Measurements from ENCODE around the gene OR5B17. TPM values are rescaled to one million over a fixed set of nuclear protein-coding genes. Genes with fewer than 3 reads are reported as not detected.

OR5B17 gene
- total RNA-seq, 1 donor from 2014 or later = not detected

- no peak for TF ChIP-seq CTCF (IDR thresholded peaks at IDR 0.05; ENCODE audit: insufficient read depth, low read length, poor library complexity, severe bottlenecking)
- no peaks in the 10 kb centered on the region for H3K36me3 ChIP-seq (ENCODE audit: control insufficient read depth, insufficient read depth, low read length)
- no peaks in the 10 kb centered on the region for H3K27me3 ChIP-seq (ENCODE audit: control insufficient read depth, insufficient read depth, low read length)
- DNase-seq (ENCODE audit: low read depth) = no peak
- no peak overlapping the region for H3K4me3 ChIP-seq (ENCODE audit: low read depth, low read length)
These were observed 40.3 kb downstream of the OR5B17 start for GRCh38 chr11:58318532-58318931.

GRCh38 chr11:58316142-58316541 lies 42.7 kb downstream of the OR5B17 start:
- Histone ChIP-seq H3K36me3 (ENCODE audit: control insufficient read depth, insufficient read depth, low read length) (no peaks in the 10 kb centered on the region), H3K4me3 (ENCODE audit: low read depth, low read length) (no peak overlapping the region), H3K27me3 (ENCODE audit: control insufficient read depth, insufficient read depth, low read length) (no peaks in the 10 kb centered on the region)
- no peak for DNase-seq (ENCODE audit: low read depth)
- TF ChIP-seq CTCF (IDR thresholded peaks at IDR 0.05; ENCODE audit: insufficient read depth, low read length, poor library complexity, severe bottlenecking) = no peak

Other genes with a start within 250 kb of the OR5B17 start
- not detected in 2 replicates for gene OR9I1, start 233.5 kb downstream of the OR5B17 start, total RNA-seq
- not detected in 2 replicates for gene OR9Q2, start 170.0 kb downstream of the OR5B17 start, total RNA-seq
- not detected in 2 replicates for gene OR1S2, start 154.9 kb downstream of the OR5B17 start, total RNA-seq
- not detected in 2 replicates for gene OR1S1, start 146.3 kb downstream of the OR5B17 start, total RNA-seq
- gene OR10Q1, start 130.2 kb downstream of the OR5B17 start, total RNA-seq = not detected in 2 replicates
- gene OR10W1, start 90.8 kb downstream of the OR5B17 start, total RNA-seq = not detected in 2 replicates
- gene OR5B3, start 47.8 kb upstream of the OR5B17 start, total RNA-seq = not detected in 2 replicates
- not detected in 2 replicates for gene OR5B2, start 69.1 kb upstream of the OR5B17 start, total RNA-seq
- gene OR5B12, start 83.2 kb upstream of the OR5B17 start, total RNA-seq = not detected in 2 replicates
- gene OR5B21, start 149.0 kb upstream of the OR5B17 start, total RNA-seq = not detected in 2 replicates
- gene LPXN, start 216.8 kb upstream of the OR5B17 start, total RNA-seq = 5.8 and 5.9 TPM in 2 replicates
- gene ZFP91, start 220.0 kb upstream of the OR5B17 start, total RNA-seq = 37.1 and 38.6 TPM in 2 replicates

Measured in kidney epithelial cell (primary cell).